Kidney epithelial cell (primary cell): ENCODE data around the gene PXDN. TPM values are rescaled to one million over a fixed set of nuclear protein-coding genes. Genes with fewer than 3 reads are reported as not detected.
"Not testable (repeated sequence)": the region's sequence is repeated elsewhere in the genome, so short reads cannot be mapped to it uniquely, and the experiment has no call there.

Experiments
- DNase-seq: peaks from one replicate; pipeline ENCODE4 v3.0.0-alpha.2; 2010; ENCODE audit warnings: low read depth
- H3K27me3 ChIP-seq: 2 replicates; pipeline ENCODE4 v1.6.0; 2011; ENCODE audit warnings: low read length; ENCODE audit not compliant: control insufficient read depth, insufficient read depth
- H3K36me3 ChIP-seq: 2 replicates; pipeline ENCODE4 v1.5.1; 2011; ENCODE audit warnings: low read length; ENCODE audit not compliant: control insufficient read depth, insufficient read depth
- H3K4me3 ChIP-seq: 2 replicates; pipeline ENCODE4 v1.5.1; 2011; ENCODE audit warnings: low read depth, mild to moderate bottlenecking, control low read depth, low read length
- CTCF ChIP-seq: IDR thresholded peaks from 2 replicates; pipeline ENCODE4 v1.5.1; 2011; ENCODE audit warnings: mild to moderate bottlenecking, moderate library complexity, low read length, control low read depth, inconsistent platforms; ENCODE audit not compliant: insufficient read depth, poor library complexity, severe bottlenecking
- total RNA-seq: library from RNA; depleted of rRNA; stranded (reverse); fragments of >200 nt; gene quantifications from 2 replicates; pipeline ENCODE4 v1.2.3, GENCODE V29; 2015

Gene PXDN
- total RNA-seq, 1 donor from 2014 or later = 287 TPM

GRCh38 chr2:1738163-1738562 is 6.2 kb downstream of the PXDN start:
- no peak overlapping the region for H3K4me3 ChIP-seq
- no peaks in the 10 kb centered on the region for H3K36me3 ChIP-seq
- H3K27me3 ChIP-seq = no peaks in the 10 kb centered on the region
- DNase-seq = no peak
- no peak for TF ChIP-seq CTCF

- Histone ChIP-seq H3K4me3 (no peak overlapping the region), H3K36me3 (no peaks in the 10 kb centered on the region), H3K27me3 (no peaks in the 10 kb centered on the region)
- no peak for DNase-seq
- no peak for TF ChIP-seq CTCF
These were observed 7.3 kb downstream of the PXDN start for GRCh38 chr2:1736997-1737480.

GRCh38 chr2:1736045-1736444 is 8.3 kb downstream of the PXDN start:
- Histone ChIP-seq H3K27me3 (no peaks in the 10 kb centered on the region), H3K36me3 (no peaks in the 10 kb centered on the region), H3K4me3 (no peak overlapping the region)
- no peak for DNase-seq
- no peak for TF ChIP-seq CTCF

GRCh38 chr2:1733298-1733697 is 11.0 kb downstream of the PXDN start:
- H3K4me3 ChIP-seq, DNase-seq, H3K27me3 ChIP-seq, H3K36me3 ChIP-seq: not testable (repeated sequence)

GRCh38 chr2:1731963-1732768 is 12.1 kb downstream of the PXDN start:
- H3K4me3 ChIP-seq = no peak overlapping the region
- TF ChIP-seq CTCF = no peak
- peak; percentile 61 for DNase-seq

GRCh38 chr2:1731447-1731962 is 12.8 kb downstream of the PXDN start:
- TF ChIP-seq CTCF = no peak
- Histone ChIP-seq H3K36me3 (no peaks in the 10 kb centered on the region), H3K4me3 (no peak overlapping the region), H3K27me3 (no peaks in the 10 kb centered on the region)
- no peak for DNase-seq

More at GRCh38 chr2:1731963-1732768, 12.1 kb downstream of the PXDN start:
- Histone ChIP-seq H3K27me3 (no peaks in the 10 kb centered on the region), H3K36me3 (no peaks in the 10 kb centered on the region)
